CD14-positive monocyte (primary cell): ENCODE data around the gene MIA. TPM values are rescaled to one million over a fixed set of nuclear protein-coding genes. Genes with fewer than 3 reads are reported as not detected.
A peak's percentile ranks its signal among the peaks of the same experiment; 100 is the strongest.

Experiments
- DNase-seq, 3 donors: peaks; one replicate each; pipeline ENCODE4 v3.0.0-alpha.2; 2011 to 2022
- H2AFZ ChIP-seq: 2 replicates; pipeline ENCODE4 v1.6.0; 2012; ENCODE audit warnings: mild to moderate bottlenecking, low read depth, low read length, inconsistent platforms; ENCODE audit not compliant: insufficient read depth, poor library complexity, severe bottlenecking
- H3K27ac ChIP-seq, 2 donors: 1 replicate in 1 of 2; 2 replicates in 1 of 2; pipeline ENCODE4 v1.5.1; 2012 to 2013; ENCODE audit warnings: low read length in 2 of 2, control low read depth in 1 of 2, inconsistent platforms in 1 of 2, low read depth in 1 of 2, mild to moderate bottlenecking in 1 of 2
- H3K27me3 ChIP-seq, 2 donors: one replicate each; pipeline versions ENCODE4 v1.6.0 to v1.6.1; 2011 to 2013; ENCODE audit warnings: low read length in 2 of 2; ENCODE audit not compliant: control insufficient read depth in 2 of 2, insufficient read depth in 2 of 2
- H3K36me3 ChIP-seq, 2 donors: replicated peaks in 1 of 2; 1 replicate in 1 of 2; 2 replicates in 1 of 2; pipeline versions ENCODE4 v1.5.1 to v1.6.1; 2012 to 2013; ENCODE audit warnings: low read length in 2 of 2, control low read depth in 1 of 2, inconsistent platforms in 1 of 2, mild to moderate bottlenecking in 1 of 2; ENCODE audit not compliant: insufficient read depth in 2 of 2, control insufficient read depth in 1 of 2
- H3K4me1 ChIP-seq, 2 donors: 1 replicate in 1 of 2; 2 replicates in 1 of 2; pipeline versions ENCODE4 v1.5.1 to v1.6.1; 2012 to 2013; ENCODE audit warnings: low read length in 2 of 2, control low read depth in 1 of 2, inconsistent platforms in 1 of 2, mild to moderate bottlenecking in 1 of 2, moderate library complexity in 1 of 2; ENCODE audit not compliant: insufficient read depth in 2 of 2, control insufficient read depth in 1 of 2
- H3K4me2 ChIP-seq: replicated peaks from 2 replicates; pipeline ENCODE3; 2012; ENCODE audit warnings: low read length, moderate library complexity, mild to moderate bottlenecking; ENCODE audit not compliant: poor library complexity, severe bottlenecking; ENCODE audit errors: extremely low read depth
- H3K4me3 ChIP-seq, 3 experiments: fragments of 200-600 bp in 1 of 3; sonication (generic) in 1 of 3; replicated peaks in 1 of 3; 1 replicate in 2 of 3; 2 replicates in 1 of 3; pipeline ENCODE4 v1.5.1; 2011 to 2013; ENCODE audit warnings: low read length in 3 of 3, mild to moderate bottlenecking in 3 of 3, control low read depth in 2 of 3, low read depth in 2 of 3, inconsistent platforms in 1 of 3, moderate library complexity in 1 of 3
- H3K79me2 ChIP-seq: 2 replicates; pipeline ENCODE4 v1.6.0; 2012; ENCODE audit warnings: mild to moderate bottlenecking, control low read depth, inconsistent platforms, low read length, moderate library complexity; ENCODE audit not compliant: insufficient read depth
- H3K9ac ChIP-seq: 2 replicates; pipeline ENCODE4 v1.6.0; 2017; ENCODE audit warnings: low read length, mild to moderate bottlenecking; ENCODE audit not compliant: insufficient read depth, poor library complexity, severe bottlenecking
- H3K9me3 ChIP-seq, 2 donors: replicated peaks in 1 of 2; 1 replicate in 1 of 2; 2 replicates in 1 of 2; pipeline versions ENCODE4 v1.5.1 to v1.6.1; 2012 to 2013; ENCODE audit warnings: low read length in 2 of 2, control low read depth in 1 of 2; ENCODE audit not compliant: control insufficient read depth in 1 of 2, insufficient read depth in 1 of 2
- H4K20me1 ChIP-seq: 2 replicates; pipeline ENCODE4 v1.6.0; 2012; ENCODE audit warnings: mild to moderate bottlenecking, low read length, control low read depth, moderate library complexity; ENCODE audit not compliant: insufficient read depth
- H3K27ac Mint-ChIP-seq, 7 donors: one replicate each; pipeline ENCODE4 v1.8.0; 2020; ENCODE audit warnings: mild to moderate bottlenecking in 7 of 7, mixed read lengths in 7 of 7, moderate library complexity in 6 of 7, inconsistent platforms in 2 of 7
- H3K27me3 Mint-ChIP-seq, 3 donors: one replicate each; pipeline ENCODE4 v1.8.0; 2021 to 2022; ENCODE audit warnings: low read depth in 3 of 3, mild to moderate bottlenecking in 3 of 3, mixed read lengths in 3 of 3, moderate library complexity in 3 of 3, inconsistent platforms in 1 of 3
- H3K36me3 Mint-ChIP-seq, 2 donors: one replicate each; pipeline ENCODE4 v1.8.0; 2020; ENCODE audit warnings: mixed read lengths in 2 of 2, inconsistent platforms in 1 of 2, mild to moderate bottlenecking in 1 of 2
- H3K4me1 Mint-ChIP-seq: one replicate; pipeline ENCODE4 v1.8.0; 2020; ENCODE audit warnings: mild to moderate bottlenecking, mixed read lengths
- H3K4me3 Mint-ChIP-seq, 2 donors: one replicate each; pipeline ENCODE4 v1.8.0; 2020; ENCODE audit warnings: mild to moderate bottlenecking in 2 of 2, mixed read lengths in 2 of 2, moderate library complexity in 1 of 2
- H3K9me3 Mint-ChIP-seq, 7 donors: one replicate each; pipeline ENCODE4 v1.8.0; 2020 to 2022; ENCODE audit warnings: mixed read lengths in 7 of 7, mild to moderate bottlenecking in 6 of 7, moderate library complexity in 6 of 7, inconsistent platforms in 2 of 7
- WGBS: methylation state at CpG from one replicate; pipeline ENCODE4 v1.1.5; 2013; ENCODE audit warnings: missing lambda C conversion rate; ENCODE audit not compliant: insufficient coverage; 5-methylcytosine and 5-hydroxymethylcytosine counted together
- intact Hi-C, 2 donors: fragments of 100-400 bp; cut with micrococcal nuclease; formaldehyde crosslinking; loops; one replicate each; pipeline versions ENCODE4 v1.15.0 to v1.15.1; 2023
- polyA plus RNA-seq, 3 donors: library from polyadenylated mRNA; depleted of rRNA in 1 of 3; unstranded in 2 of 3; stranded (reverse) in 1 of 3; fragments of 300-500 nt in 2 of 3; fragments of >200 nt in 1 of 3; fragmentation: Illumina TruSeq in 2 of 3; gene quantifications; 1 replicate in 2 of 3; 2 replicates in 1 of 3; pipeline ENCODE4 v1.2.3, GENCODE V29; 2012 to 2021
- TF ChIP-seq, protein P1 (sequence below): fragments of 200-600 bp; IDR thresholded peaks from one replicate; pipeline ENCODE4 v1.8.0; 2022; ENCODE audit warnings: antibody characterized with exemption, mild to moderate bottlenecking

The MIA gene
- polyA plus RNA-seq, 3 donors: 0.47 TPM; not detected in 2

- WGBS: 94% methylated on average over 10 of the region's 14 CpGs
- H3K36me3 Mint-ChIP-seq: peaks cover 34 to 57% of the 10 kb centered on the region in 2 donors
- Histone ChIP-seq H3K27ac (peak overlapping the region; percentile 93 to 94), H3K9ac (no peak overlapping the region), H3K4me2 (peak overlapping the region; percentile 83), H3K4me1 (peaks cover 36 to 39% of the 10 kb centered on the region in 2 donors), H3K4me3 (peak overlapping the region in 1 of 3 experiments; percentile 79), H3K9me3 (no peaks in the 10 kb centered on the region), H3K27me3 (no peaks in the 10 kb centered on the region), H3K79me2 (peaks cover 33% of the 10 kb centered on the region), H3K36me3 (peaks cover 24 to 38% of the 10 kb centered on the region in 2 donors), H4K20me1 (peaks cover 30% of the 10 kb centered on the region), H2AFZ (peak overlapping the region; percentile 70)
- no peak for DNase-seq
- peaks cover 46% of the 10 kb centered on the region for H3K4me1 Mint-ChIP-seq
- TF ChIP-seq, protein P1, sequence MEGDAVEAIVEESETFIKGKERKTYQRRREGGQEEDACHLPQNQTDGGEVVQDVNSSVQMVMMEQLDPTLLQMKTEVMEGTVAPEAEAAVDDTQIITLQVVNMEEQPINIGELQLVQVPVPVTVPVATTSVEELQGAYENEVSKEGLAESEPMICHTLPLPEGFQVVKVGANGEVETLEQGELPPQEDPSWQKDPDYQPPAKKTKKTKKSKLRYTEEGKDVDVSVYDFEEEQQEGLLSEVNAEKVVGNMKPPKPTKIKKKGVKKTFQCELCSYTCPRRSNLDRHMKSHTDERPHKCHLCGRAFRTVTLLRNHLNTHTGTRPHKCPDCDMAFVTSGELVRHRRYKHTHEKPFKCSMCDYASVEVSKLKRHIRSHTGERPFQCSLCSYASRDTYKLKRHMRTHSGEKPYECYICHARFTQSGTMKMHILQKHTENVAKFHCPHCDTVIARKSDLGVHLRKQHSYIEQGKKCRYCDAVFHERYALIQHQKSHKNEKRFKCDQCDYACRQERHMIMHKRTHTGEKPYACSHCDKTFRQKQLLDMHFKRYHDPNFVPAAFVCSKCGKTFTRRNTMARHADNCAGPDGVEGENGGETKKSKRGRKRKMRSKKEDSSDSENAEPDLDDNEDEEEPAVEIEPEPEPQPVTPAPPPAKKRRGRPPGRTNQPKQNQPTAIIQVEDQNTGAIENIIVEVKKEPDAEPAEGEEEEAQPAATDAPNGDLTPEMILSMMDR: no peak
- intact Hi-C loops: loop anchor here in 1 of 2 donors (5.0 kb wide), 1 partner anchor 45 kb away; the partner anchor contains the start of genes ACTMAP and SNRPA
- peak overlapping the region in 1 of 2 donors; percentile 90 for H3K4me3 Mint-ChIP-seq
- H3K9me3 Mint-ChIP-seq: no peaks in the 10 kb centered on the region
- peak overlapping the region; percentile 85 to 99 (median 98) for H3K27ac Mint-ChIP-seq
- peaks cover 0 to 6% (median 0%) of the 10 kb centered on the region in 3 donors for H3K27me3 Mint-ChIP-seq
Measured at GRCh38 chr19:40797166-40797962, 22.0 kb downstream of the MIA start.

GRCh38 chr19:40797963-40798682 lies 22.8 kb downstream of the MIA start:
- no peaks in the 10 kb centered on the region for H3K9me3 ChIP-seq
- peak; percentile 63 to 82 (median 79) for DNase-seq
- peaks cover 52% of the 10 kb centered on the region for H3K4me1 Mint-ChIP-seq
- peak overlapping the region; percentile 90 to 95 for H3K4me3 Mint-ChIP-seq
- TF ChIP-seq, protein P1: peak; percentile 53
- WGBS: 0% methylated on average over 18 of the region's 28 CpGs
- intact Hi-C loops: loop anchor here in 1 of 2 donors (1.0 to 5.0 kb wide), 3 partner anchors 20 to 81 kb away; partner anchors contain the start of genes ACTMAP, ITPKC, RAB4B and SNRPA
- peaks cover 41% of the 10 kb centered on the region for H3K79me2 ChIP-seq
- no peaks in the 10 kb centered on the region for H3K27me3 ChIP-seq
- H3K4me1 ChIP-seq: peaks cover 44 to 46% of the 10 kb centered on the region in 2 donors
- peak overlapping the region; percentile 93 to 94 for H3K27ac ChIP-seq
- H3K36me3 ChIP-seq: peaks cover 24 to 31% of the 10 kb centered on the region in 2 donors
- H3K27me3 Mint-ChIP-seq: peaks cover 0 to 5% (median 0%) of the 10 kb centered on the region in 3 donors
- H4K20me1 ChIP-seq: peaks cover 38% of the 10 kb centered on the region
- H3K27ac Mint-ChIP-seq: peak overlapping the region; percentile 97 to 99 (median 98)
- peak overlapping the region; percentile 70 for H2AFZ ChIP-seq
- peak overlapping the region; percentile 83 for H3K4me2 ChIP-seq
- peaks cover 30 to 50% of the 10 kb centered on the region in 2 donors for H3K36me3 Mint-ChIP-seq
- peak overlapping the region; percentile 64 to 79 (median 66) for H3K4me3 ChIP-seq
- peak overlapping the region; percentile 70 for H3K9ac ChIP-seq
- no peaks in the 10 kb centered on the region for H3K9me3 Mint-ChIP-seq
